ENCODE measurements around the gene TNRC6A.

The TNRC6A gene

DNA sequence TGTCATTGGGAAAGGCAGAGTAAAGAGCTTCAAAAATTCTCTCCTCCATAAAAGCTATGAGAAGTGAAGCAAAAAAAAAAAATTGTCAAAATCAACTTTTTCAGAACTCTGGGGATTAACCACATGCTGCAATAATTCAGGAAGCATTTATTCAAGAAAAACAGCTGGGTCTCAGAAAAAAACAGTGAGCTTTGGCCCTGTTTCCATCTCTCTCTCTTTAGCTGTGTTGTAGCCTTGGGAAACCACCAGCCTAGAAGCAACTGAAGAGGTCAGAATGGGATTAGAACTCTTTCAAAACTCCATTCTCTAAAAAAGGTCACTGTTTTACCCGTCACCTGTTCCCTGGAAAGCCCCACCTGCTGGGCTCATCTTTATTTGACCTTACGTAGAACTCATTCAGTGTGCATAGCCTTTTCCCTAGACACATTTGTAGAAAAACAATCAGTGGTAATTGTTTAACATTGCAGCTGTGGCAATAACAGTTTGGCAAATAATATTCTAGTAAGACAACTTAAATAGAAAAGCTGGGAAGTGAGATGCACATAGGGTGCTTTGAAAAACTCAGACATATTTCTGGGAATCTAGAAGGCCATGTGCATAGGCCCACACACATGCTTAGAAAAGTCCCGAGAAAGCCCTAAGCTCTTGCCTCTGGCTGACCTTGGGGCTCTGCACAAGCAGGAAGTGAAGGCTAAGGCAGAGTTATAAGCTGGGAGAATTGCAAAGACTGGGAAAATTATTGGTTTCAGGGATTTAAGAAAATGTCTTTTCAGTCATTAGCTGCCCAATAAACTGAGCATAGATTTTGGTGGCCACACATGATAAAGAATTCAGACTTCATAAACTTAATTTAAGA lies 134.4 kb downstream of the TNRC6A start:
- no peak for DNase-seq

DNA sequence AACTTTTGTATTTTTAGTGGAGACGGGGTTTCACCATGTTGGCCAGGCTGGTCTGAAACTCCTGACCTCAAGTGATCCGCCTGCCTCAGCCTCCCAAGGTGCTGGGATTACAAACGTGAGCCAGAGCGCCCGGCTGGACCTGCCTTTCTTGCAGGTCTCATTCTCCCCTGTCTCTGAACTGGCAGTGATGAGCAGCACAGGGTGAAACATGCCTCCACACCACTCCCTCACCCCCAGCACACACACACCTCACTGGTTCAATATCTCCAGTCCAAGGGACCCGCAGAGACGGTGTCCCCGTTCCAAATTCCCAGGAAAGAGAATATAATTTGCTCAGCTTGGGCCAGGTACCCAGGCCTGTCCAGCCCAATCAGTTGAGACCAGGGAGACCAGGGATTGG lies 139.6 kb downstream of the TNRC6A start:
- DNase-seq = no peak

DNA sequence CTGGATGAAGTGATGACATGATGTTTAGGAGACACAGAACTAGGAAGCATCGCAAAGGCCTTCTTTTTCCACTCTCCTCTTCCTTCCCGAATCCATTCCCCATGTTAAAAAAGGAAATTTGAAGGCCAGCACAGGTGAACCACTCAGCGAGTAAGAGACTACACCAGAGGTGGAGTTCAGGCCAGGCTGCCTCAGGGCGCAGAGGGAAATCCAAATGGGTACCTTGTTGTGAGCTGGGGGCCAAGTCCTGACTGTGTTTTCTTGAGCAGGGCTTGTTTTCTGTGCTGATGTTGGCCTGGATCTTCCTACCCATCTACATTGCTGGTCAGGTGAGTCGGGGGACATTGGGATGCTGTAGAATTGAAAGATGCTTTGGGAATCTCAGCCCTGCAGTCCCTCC lies 142.4 kb downstream of the TNRC6A start:
- no peak for DNase-seq

DNA sequence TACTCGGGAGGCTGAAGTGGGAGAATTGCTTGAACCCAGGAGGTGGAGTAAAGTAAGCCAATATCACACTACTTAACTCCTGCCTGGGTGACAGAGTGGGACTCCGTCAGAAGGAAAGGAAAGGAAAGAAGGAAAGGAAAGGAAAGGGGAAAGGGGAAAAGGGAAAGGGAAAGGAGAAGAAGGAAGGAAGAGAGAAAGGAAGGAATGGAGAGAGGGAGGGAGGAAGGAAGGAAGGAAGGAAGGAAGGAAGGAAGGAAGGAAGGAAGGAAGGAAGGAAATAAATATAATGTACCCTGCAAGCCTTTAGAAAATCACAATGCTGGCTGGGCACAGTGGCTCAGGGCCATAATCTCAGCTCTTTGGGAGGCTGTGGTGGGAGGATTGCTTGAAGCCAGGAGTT lies 143.6 kb downstream of the TNRC6A start:
- DNase-seq = no peak

DNA sequence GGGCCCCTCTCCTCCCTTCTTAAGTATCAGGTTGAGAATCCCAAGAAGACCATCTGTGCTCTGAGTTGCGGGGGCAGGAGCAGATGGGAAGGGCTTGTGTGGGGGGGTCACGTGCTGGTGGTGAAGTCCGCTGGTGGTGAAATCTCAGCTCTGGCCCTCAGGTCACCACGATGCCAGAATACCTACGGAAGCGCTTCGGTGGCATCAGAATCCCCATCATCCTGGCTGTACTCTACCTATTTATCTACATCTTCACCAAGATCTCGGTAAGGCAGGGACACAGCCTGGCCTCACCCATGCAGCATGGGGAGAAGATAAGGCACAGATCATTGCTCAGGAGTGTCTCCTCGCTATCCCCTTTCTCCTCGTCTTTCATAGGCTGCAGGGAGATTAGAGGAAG lies 146.0 kb downstream of the TNRC6A start:
- DNase-seq = no peak

Data from anterior cingulate cortex (tissue), 58 donors.